A549 (cell line): ENCODE results near the gene KCTD5. TPM values are rescaled to one million over a fixed set of nuclear protein-coding genes. Genes with fewer than 3 reads are reported as not detected.

Experiments
- ATAC-seq, 2 experiments: fragments of 200-7000 bp in 1 of 2; fragments of >200 bp in 1 of 2; cut with Nextera tagmentation in 1 of 2; cut with Tn5 transposase in 1 of 2; 3 replicates each; pipeline versions ENCODE4 v1.8.0 to v1.9.1; 2018 to 2020; ENCODE audit warnings: mild to moderate bottlenecking in 1 of 2, moderate library complexity in 1 of 2
- CTCF ChIA-PET: fragments of 300-600 bp; sonication (Branson Sonifier 250); formaldehyde crosslinking; extraction: SDS; loops from one replicate; lab custom pipeline; 2021; ENCODE audit warnings: antibody characterized with exemption, inconsistent platforms; lab: Yijun Ruan, JAX
- POLR2A ChIA-PET: fragments of 350-600 bp; formaldehyde crosslinking; extraction: SDS; loops from one replicate; lab custom pipeline; 2021; ENCODE audit warnings: antibody characterized with exemption, inconsistent platforms; lab: Yijun Ruan, JAX
- DNase-seq, 2 experiments: peaks; one replicate each; pipeline versions ENCODE4 v3.0.0 to v3.0.0-alpha.2; 2011 to 2016; ENCODE audit warnings: low read depth in 1 of 2, low spot score in 1 of 2
- FAIRE-seq: peaks from 2 replicates; lab custom pipeline; 2011; peaks lifted over from hg19 to GRCh38; lab: Jason Lieb, UNC
- H3K27ac ChIP-seq, 2 experiments: fragments of >200 bp; sonication (Bioruptor Twin); formaldehyde crosslinking; 3 replicates each; pipeline ENCODE4 v1.5.1; 2016 to 2017
- H3K4me1 ChIP-seq: fragments of >200 bp; sonication (Bioruptor Twin); formaldehyde crosslinking; 3 replicates; pipeline ENCODE4 v1.6.1; 2016
- H3K4me2 ChIP-seq: fragments of >200 bp; sonication (Bioruptor Twin); formaldehyde crosslinking; 3 replicates; pipeline ENCODE4 v1.6.1; 2016
- H3K4me3 ChIP-seq: fragments of >200 bp; sonication (Bioruptor Twin); formaldehyde crosslinking; 3 replicates; pipeline ENCODE4 v1.5.1; 2016
- H3K9me3 ChIP-seq: fragments of >200 bp; sonication (Bioruptor Twin); formaldehyde crosslinking; 3 replicates; pipeline ENCODE4 v1.6.1; 2016
- CBX8 ChIP-seq: fragments of 200-600 bp; sonication (generic); IDR thresholded peaks from 2 replicates; pipeline ENCODE4 v1.6.1; 2016
- CHD4 ChIP-seq: fragments of 200-600 bp; sonication (generic); IDR thresholded peaks from 2 replicates; pipeline ENCODE4 v1.6.1; 2016; ENCODE audit warnings: antibody characterized with exemption, mild to moderate bottlenecking, borderline replicate concordance
- ESRRA ChIP-seq: fragments of 150-350 bp; IDR thresholded peaks from 2 replicates; pipeline ENCODE4 v1.6.1; 2014; ENCODE audit warnings: mild to moderate bottlenecking, low read length, borderline replicate concordance
- HEYL ChIP-seq: fragments of 250-450 bp; sonication (Bioruptor Pico); IDR thresholded peaks from 2 replicates; pipeline ENCODE4 v1.8.0; 2021; ENCODE audit warnings: mild to moderate bottlenecking, moderate library complexity
- MYC ChIP-seq: IDR thresholded peaks from 2 replicates; pipeline ENCODE4 v1.6.1; 2012; ENCODE audit warnings: mild to moderate bottlenecking, inconsistent platforms, low read length, improper control_type of control experiment, borderline replicate concordance
- NFE2L2 ChIP-seq: fragments of 150-350 bp; conservative IDR thresholded peaks from 2 replicates; pipeline ENCODE4 v1.6.1; 2014; ENCODE audit warnings: low read length
- RNF2 ChIP-seq: fragments of 200-600 bp; sonication (generic); IDR thresholded peaks from 2 replicates; pipeline ENCODE4 v1.6.1; 2016; ENCODE audit warnings: low read depth, mild to moderate bottlenecking, antibody characterized with exemption, moderate library complexity, borderline replicate concordance
- WGBS: methylation state at CpG from one replicate; pipeline ENCODE4 v1.1.6; 2017; ENCODE audit errors: missing lambda C conversion rate; 5-methylcytosine and 5-hydroxymethylcytosine counted together
- polyA plus RNA-seq, 4 experiments: library from polyadenylated mRNA; depleted of rRNA in 3 of 4; stranded (reverse); fragments of >200 nt; fragmentation: RNase III in 1 of 4; extraction: RNeasy Plus Mini Kit Qiagen cat#74134 plus additional on column Dnase treatment in 1 of 4; gene quantifications; 2 replicates in 3 of 4; 3 replicates in 1 of 4; pipeline ENCODE4 v1.2.3, GENCODE V29; 2011 to 2017
- TF ChIP-seq, protein P1 (sequence below): IDR thresholded peaks from 2 replicates; pipeline ENCODE4 v1.6.1; 2012; ENCODE audit warnings: low read depth, borderline replicate concordance
- TF ChIP-seq, protein P2 (sequence below): fragments of 250-450 bp; sonication (Bioruptor Pico); IDR thresholded peaks from 2 replicates; pipeline ENCODE4 v1.5.0; 2020; ENCODE audit warnings: low read depth, mild to moderate bottlenecking, moderate library complexity

Gene KCTD5
- polyA plus RNA-seq, 2 of the 4 experiments (the other 2 are of a cell fraction) = 22.8 to 26.1 TPM

DNA sequence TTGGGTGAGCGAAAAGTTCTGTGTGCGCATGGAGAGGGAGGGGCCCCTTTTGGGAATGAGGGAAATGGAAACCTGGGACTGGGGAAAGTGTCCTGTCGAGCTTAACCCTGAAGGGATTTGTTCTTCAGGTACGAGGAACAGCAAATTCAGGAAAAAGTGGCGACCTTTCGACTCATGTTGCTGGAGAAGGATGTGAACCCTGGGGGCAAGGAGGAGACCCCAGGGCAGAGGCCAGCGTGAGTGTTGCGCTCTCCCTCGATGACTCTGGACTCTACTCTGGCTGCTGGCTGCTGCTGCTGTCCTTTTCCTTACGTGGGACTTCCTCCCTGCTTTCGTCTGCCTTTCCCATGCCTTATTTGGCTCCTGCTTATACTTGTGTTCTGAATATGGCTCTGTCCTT is 75.0 kb downstream of the KCTD5 start:
- ATAC-seq (no peak), FAIRE-seq (no peak)
- H3K27ac ChIP-seq = no peak overlapping the region
- no peaks in the 10 kb centered on the region for H3K9me3 ChIP-seq
- POLR2A ChIA-PET = no interaction called here
- TF ChIP-seq, protein P1, sequence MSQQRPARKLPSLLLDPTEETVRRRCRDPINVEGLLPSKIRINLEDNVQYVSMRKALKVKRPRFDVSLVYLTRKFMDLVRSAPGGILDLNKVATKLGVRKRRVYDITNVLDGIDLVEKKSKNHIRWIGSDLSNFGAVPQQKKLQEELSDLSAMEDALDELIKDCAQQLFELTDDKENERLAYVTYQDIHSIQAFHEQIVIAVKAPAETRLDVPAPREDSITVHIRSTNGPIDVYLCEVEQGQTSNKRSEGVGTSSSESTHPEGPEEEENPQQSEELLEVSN = no peak
- TF ChIP-seq HEYL (no peak), CBX8 (no peak), CHD4 (no peak), RNF2 (no peak), ESRRA (no peak), MYC (no peak), NFE2L2 (no peak)
- TF ChIP-seq, protein P2, sequence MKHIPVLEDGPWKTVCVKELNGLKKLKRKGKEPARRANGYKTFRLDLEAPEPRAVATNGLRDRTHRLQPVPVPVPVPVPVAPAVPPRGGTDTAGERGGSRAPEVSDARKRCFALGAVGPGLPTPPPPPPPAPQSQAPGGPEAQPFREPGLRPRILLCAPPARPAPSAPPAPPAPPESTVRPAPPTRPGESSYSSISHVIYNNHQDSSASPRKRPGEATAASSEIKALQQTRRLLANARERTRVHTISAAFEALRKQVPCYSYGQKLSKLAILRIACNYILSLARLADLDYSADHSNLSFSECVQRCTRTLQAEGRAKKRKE = no peak
- TF ChIP-seq, all 56 proteins: peak for 0
- WGBS = 91% methylated on average over 11 of the region's 11 CpGs
- Histone ChIP-seq H3K4me3 (no peak overlapping the region), H3K4me1 (peaks cover 23% of the 10 kb centered on the region), H3K4me2 (no peak overlapping the region)
- no peak for DNase-seq
- CTCF ChIA-PET = interaction anchor here (0.8 to 3.0 kb wide), 4 partner anchors 7 to 111 kb away, joined by 3 to 10 read pairs (median 6); no protein-coding TSS in a partner anchor

Other genes starting within 250 kb of the KCTD5 start
- gene TEDC2, start 222.4 kb upstream of the KCTD5 start, polyA plus RNA-seq (2011; rRNA removed) = 9.5 and 9.6 TPM in 2 replicates
- gene TEDC2, start 222.4 kb upstream of the KCTD5 start, polyA plus RNA-seq (2017; fragmentation: RNase III; extraction: RNeasy Plus Mini Kit Qiagen cat#74134 plus additional on column Dnase treatment) = 20.7 to 22.6 TPM (median 22.2 TPM) in 3 replicates
- gene NTN3, start 211.2 kb upstream of the KCTD5 start, polyA plus RNA-seq (2011; rRNA removed) = not detected in 2 replicates
- gene NTN3, start 211.2 kb upstream of the KCTD5 start, polyA plus RNA-seq (2017; fragmentation: RNase III; extraction: RNeasy Plus Mini Kit Qiagen cat#74134 plus additional on column Dnase treatment) = 0.04 TPM in 1 of 3 replicates, not detected in the others
- gene TBC1D24, start 207.4 kb upstream of the KCTD5 start, polyA plus RNA-seq (2011; rRNA removed) = 4.0 and 4.2 TPM in 2 replicates
- 5.9 to 7.3 TPM (median 6.3 TPM) in 3 replicates for gene TBC1D24, start 207.4 kb upstream of the KCTD5 start, polyA plus RNA-seq (2017; fragmentation: RNase III; extraction: RNeasy Plus Mini Kit Qiagen cat#74134 plus additional on column Dnase treatment)
- 9.4 and 14.7 TPM in 2 replicates for gene ATP6V0C, start 168.6 kb upstream of the KCTD5 start, polyA plus RNA-seq (2011; rRNA removed)
- 152 to 153 TPM (median 153 TPM) in 3 replicates for gene ATP6V0C, start 168.6 kb upstream of the KCTD5 start, polyA plus RNA-seq (2017; fragmentation: RNase III; extraction: RNeasy Plus Mini Kit Qiagen cat#74134 plus additional on column Dnase treatment)
- gene AMDHD2, start 162.2 kb upstream of the KCTD5 start, polyA plus RNA-seq (2011; rRNA removed) = 5.2 and 6.6 TPM in 2 replicates
- gene AMDHD2, start 162.2 kb upstream of the KCTD5 start, polyA plus RNA-seq (2017; fragmentation: RNase III; extraction: RNeasy Plus Mini Kit Qiagen cat#74134 plus additional on column Dnase treatment) = 21.7 to 28.8 TPM (median 27.7 TPM) in 3 replicates
- gene CEMP1, start 151.1 kb upstream of the KCTD5 start, polyA plus RNA-seq (2011; rRNA removed) = not detected in 2 replicates
- not detected in 3 replicates for gene CEMP1, start 151.1 kb upstream of the KCTD5 start, polyA plus RNA-seq (2017; fragmentation: RNase III; extraction: RNeasy Plus Mini Kit Qiagen cat#74134 plus additional on column Dnase treatment)
- gene PDPK1, start 144.5 kb upstream of the KCTD5 start, polyA plus RNA-seq (2011; rRNA removed) = 29.7 and 38.1 TPM in 2 replicates
- 17.3 to 17.8 TPM (median 17.7 TPM) in 3 replicates for gene PDPK1, start 144.5 kb upstream of the KCTD5 start, polyA plus RNA-seq (2017; fragmentation: RNase III; extraction: RNeasy Plus Mini Kit Qiagen cat#74134 plus additional on column Dnase treatment)
- 1.00 and 1.1 TPM in 2 replicates for gene PRSS27, start 37.7 kb downstream of the KCTD5 start, polyA plus RNA-seq (2011; rRNA removed)
- 0.62 to 1.3 TPM (median 1.2 TPM) in 3 replicates for gene PRSS27, start 37.7 kb downstream of the KCTD5 start, polyA plus RNA-seq (2017; fragmentation: RNase III; extraction: RNeasy Plus Mini Kit Qiagen cat#74134 plus additional on column Dnase treatment)
- 167 and 231 TPM in 2 replicates for gene SRRM2, start 70.1 kb downstream of the KCTD5 start, polyA plus RNA-seq (2011; rRNA removed)
- gene SRRM2, start 70.1 kb downstream of the KCTD5 start, polyA plus RNA-seq (2017; fragmentation: RNase III; extraction: RNeasy Plus Mini Kit Qiagen cat#74134 plus additional on column Dnase treatment) = 473 to 527 TPM (median 512 TPM) in 3 replicates
- 136 and 144 TPM in 2 replicates for gene ELOB, start 94.8 kb downstream of the KCTD5 start, polyA plus RNA-seq (2011; rRNA removed)
- 414 to 494 TPM (median 469 TPM) in 3 replicates for gene ELOB, start 94.8 kb downstream of the KCTD5 start, polyA plus RNA-seq (2017; fragmentation: RNase III; extraction: RNeasy Plus Mini Kit Qiagen cat#74134 plus additional on column Dnase treatment)
- not detected in 2 replicates for gene PRSS33, start 105.0 kb downstream of the KCTD5 start, polyA plus RNA-seq (2011; rRNA removed)
- gene PRSS33, start 105.0 kb downstream of the KCTD5 start, polyA plus RNA-seq (2017; fragmentation: RNase III; extraction: RNeasy Plus Mini Kit Qiagen cat#74134 plus additional on column Dnase treatment) = 0.04 to 0.05 TPM in 2 of 3 replicates, not detected in the other
- not detected in 2 replicates for gene PRSS41, start 115.9 kb downstream of the KCTD5 start, polyA plus RNA-seq (2011; rRNA removed)
- gene PRSS41, start 115.9 kb downstream of the KCTD5 start, polyA plus RNA-seq (2017; fragmentation: RNase III; extraction: RNeasy Plus Mini Kit Qiagen cat#74134 plus additional on column Dnase treatment) = not detected in 3 replicates
- 0.16 and 0.23 TPM in 2 replicates for gene PRSS21, start 134.7 kb downstream of the KCTD5 start, polyA plus RNA-seq (2011; rRNA removed)
- gene PRSS21, start 134.7 kb downstream of the KCTD5 start, polyA plus RNA-seq (2017; fragmentation: RNase III; extraction: RNeasy Plus Mini Kit Qiagen cat#74134 plus additional on column Dnase treatment) = 0.08 to 0.12 TPM in 2 of 3 replicates, not detected in the other
- gene ZG16B, start 147.8 kb downstream of the KCTD5 start, polyA plus RNA-seq (2011; rRNA removed) = 0.85 and 0.86 TPM in 2 replicates
- 0.40 to 0.59 TPM (median 0.54 TPM) in 3 replicates for gene ZG16B, start 147.8 kb downstream of the KCTD5 start, polyA plus RNA-seq (2017; fragmentation: RNase III; extraction: RNeasy Plus Mini Kit Qiagen cat#74134 plus additional on column Dnase treatment)
- not detected in 2 replicates for gene PRSS22, start 175.6 kb downstream of the KCTD5 start, polyA plus RNA-seq (2011; rRNA removed)
- gene PRSS22, start 175.6 kb downstream of the KCTD5 start, polyA plus RNA-seq (2017; fragmentation: RNase III; extraction: RNeasy Plus Mini Kit Qiagen cat#74134 plus additional on column Dnase treatment) = 0.10 to 0.33 TPM in 2 of 3 replicates, not detected in the other
- gene FLYWCH2, start 200.7 kb downstream of the KCTD5 start, polyA plus RNA-seq (2011; rRNA removed) = 22.7 and 23.2 TPM in 2 replicates
- gene FLYWCH2, start 200.7 kb downstream of the KCTD5 start, polyA plus RNA-seq (2017; fragmentation: RNase III; extraction: RNeasy Plus Mini Kit Qiagen cat#74134 plus additional on column Dnase treatment) = 40.1 to 42.1 TPM (median 41.2 TPM) in 3 replicates
- gene FLYWCH1, start 229.4 kb downstream of the KCTD5 start, polyA plus RNA-seq (2011; rRNA removed) = 9.3 and 10.6 TPM in 2 replicates
- gene FLYWCH1, start 229.4 kb downstream of the KCTD5 start, polyA plus RNA-seq (2017; fragmentation: RNase III; extraction: RNeasy Plus Mini Kit Qiagen cat#74134 plus additional on column Dnase treatment) = 20.5 to 22.5 TPM (median 22.3 TPM) in 3 replicates